ENCODE data around the gene ENKD1.
A peak's percentile ranks its signal among the peaks of the same experiment; 100 is the strongest.

The ENKD1 gene

DNA sequence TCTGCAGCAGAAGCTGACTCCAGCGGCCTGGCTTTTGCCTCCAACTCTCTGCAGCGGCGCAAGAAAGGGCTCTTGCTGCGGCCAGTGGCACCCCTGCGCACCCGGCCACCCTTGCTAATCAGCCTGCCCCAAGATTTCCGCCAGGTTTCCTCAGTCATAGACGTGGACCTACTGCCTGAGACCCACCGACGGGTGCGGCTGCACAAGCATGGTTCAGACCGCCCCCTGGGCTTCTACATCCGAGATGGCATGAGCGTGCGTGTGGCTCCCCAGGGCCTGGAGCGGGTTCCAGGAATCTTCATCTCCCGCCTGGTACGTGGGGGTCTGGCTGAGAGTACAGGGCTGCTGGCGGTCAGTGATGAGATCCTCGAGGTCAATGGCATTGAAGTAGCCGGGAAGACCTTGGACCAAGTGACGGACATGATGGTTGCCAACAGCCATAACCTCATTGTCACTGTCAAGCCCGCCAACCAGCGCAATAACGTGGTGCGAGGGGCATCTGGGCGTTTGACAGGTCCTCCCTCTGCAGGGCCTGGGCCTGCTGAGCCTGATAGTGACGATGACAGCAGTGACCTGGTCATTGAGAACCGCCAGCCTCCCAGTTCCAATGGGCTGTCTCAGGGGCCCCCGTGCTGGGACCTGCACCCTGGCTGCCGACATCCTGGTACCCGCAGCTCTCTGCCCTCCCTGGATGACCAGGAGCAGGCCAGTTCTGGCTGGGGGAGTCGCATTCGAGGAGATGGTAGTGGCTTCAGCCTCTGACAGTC lies 4.5 kb downstream of the ENKD1 start:
- DNase-seq, result no peak

DNA sequence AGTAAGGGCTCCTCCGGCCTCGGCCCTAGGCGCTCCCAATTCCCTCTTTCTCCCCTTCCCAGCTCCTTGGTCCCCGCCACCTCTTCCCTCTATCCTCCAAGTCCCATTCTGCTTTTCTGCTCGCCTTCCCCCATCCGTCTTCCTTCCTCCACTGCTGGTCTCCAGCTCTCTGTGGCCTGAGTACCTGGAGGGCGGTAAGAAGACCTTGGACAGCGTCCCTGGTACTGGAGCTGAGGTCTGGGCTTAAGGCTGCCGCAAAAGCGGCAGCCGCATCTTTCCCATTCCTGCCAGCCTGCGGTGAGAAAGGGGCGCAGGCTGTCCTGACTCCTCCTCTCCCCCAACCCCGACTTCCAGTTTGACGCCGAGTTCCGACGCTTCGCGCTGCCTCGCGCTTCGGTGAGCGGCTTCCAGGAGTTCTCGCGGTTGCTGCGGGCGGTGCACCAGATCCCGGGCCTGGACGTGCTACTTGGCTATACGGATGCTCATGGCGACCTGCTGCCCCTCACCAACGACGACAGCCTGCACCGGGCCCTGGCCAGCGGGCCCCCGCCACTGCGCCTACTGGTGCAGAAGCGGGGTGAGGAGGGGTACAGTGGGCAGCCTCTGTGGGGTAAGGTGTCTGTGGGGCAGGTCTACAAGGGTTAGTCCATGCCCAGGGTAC lies 5.3 kb downstream of the ENKD1 start:
- DNase-seq, result no peak

DNA sequence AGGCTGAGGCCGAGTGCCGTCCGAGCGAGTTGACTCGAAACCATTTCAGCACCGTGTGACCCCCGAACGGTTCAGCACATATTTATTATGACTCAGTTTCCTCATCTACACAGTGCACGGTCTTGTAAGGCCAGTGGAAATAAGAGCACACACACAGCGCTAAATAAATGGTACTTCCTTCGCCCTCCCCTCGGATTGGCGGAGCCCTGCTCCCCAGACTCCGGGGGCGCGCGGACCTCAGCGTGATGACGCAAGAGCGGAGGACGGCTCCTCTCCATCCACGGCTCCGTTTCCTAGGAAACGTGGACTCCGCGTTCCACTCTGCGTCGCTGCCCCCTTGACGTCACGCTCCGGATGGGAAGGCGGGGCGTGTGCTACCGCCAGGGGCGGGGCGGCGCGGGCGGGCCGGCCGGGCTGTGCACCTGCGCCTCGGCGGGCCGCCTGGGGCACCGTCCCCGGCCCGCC lies 6.0 kb downstream of the ENKD1 start, which contains the start of gene PARD6A:
Gene PARD6A (plus strand): TSS at position 397 of the 465 bp plus-strand sequence. CDS start 79 bp downstream, outside the sequence.
- DNase-seq, result peak; percentile 98

DNA sequence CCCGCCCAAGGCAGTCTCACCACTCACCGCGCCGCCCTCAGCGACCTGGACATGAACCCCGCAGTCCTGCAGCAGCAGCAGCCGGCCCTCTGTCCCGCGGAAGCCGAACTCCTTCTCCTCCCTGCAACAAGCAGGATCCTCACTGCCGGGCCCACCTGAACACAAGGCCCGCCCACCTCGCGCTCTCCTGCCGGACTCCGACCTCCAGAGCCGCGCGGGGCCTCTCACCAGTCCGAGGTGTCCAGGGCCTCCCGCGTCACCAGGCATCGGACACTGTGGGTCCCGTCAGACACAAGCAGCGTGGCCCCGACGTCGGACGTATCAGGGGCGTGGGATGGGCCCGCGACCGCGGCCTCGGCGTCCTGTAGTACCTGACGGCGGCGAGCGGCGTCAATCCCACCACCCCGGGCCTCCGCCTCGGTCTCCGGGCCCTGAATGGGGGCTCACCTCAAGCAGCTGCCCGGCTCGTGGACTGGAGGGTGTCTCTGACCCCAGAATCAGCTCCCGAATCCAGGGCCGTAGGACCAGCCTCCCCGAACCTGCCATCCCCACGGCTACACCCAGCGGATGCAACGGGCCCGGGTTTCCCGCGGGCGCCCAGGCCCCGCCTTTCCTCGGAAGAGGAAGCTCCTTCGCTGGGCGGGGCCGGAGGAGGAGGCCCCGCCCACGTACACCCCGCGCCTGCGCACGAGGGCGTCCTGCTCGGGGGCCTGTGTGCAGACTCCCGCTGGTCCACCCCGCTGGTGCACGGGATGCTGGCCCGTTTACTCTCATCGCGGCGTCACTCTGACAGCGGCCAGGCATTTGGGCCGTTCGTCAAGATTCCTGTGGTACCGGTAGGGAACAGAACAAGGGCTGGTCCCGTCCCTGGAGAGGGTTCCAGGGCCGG lies 6.6 kb downstream of the ENKD1 start, which contains the start of gene ACD:
Gene ACD (minus strand): TSS at position 586 of the 889 bp plus-strand sequence. CDS start 40 bp downstream, at position 546.
- DNase-seq, result peak; percentile 94

DNA sequence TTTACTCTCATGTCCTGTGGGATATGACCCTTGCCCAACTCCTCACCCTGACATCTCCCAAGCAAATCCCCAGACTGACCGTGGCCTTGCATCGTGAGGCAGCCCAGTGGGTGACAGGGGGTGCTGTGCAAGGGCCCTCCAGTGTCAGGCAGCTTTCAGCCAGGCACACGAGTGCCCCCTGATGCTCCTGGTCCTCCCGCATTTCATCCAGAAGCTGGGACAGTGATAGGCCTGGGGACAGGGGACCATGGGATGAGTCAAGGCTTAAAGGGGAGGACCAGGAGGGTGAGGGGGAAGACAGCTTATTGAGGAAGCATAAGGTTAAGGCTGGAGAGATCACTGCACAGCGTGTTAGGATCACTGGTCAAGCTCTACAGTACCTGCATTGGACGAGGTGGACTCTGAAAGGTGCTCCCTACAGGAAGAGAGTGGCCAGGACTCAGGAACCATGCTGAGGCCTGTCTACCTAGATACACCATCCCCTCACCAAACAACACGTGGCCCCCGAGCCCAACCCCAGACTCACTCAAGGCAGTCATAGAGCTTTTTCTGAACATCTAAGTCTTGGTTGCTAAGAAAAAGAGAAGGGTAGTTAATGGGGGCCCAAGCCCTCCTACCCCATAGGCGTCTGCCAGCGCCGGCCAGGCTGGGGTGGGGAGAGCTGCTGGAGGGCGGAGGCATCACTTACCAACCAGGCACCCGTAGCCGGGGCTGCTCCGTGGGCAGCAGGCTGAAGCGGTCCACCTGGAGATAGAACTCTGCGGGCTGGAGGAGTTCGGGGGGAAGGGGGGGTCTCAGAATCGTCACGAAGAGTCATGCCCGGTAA lies 7.5 kb downstream of the ENKD1 start:
- no peak for DNase-seq

DNA sequence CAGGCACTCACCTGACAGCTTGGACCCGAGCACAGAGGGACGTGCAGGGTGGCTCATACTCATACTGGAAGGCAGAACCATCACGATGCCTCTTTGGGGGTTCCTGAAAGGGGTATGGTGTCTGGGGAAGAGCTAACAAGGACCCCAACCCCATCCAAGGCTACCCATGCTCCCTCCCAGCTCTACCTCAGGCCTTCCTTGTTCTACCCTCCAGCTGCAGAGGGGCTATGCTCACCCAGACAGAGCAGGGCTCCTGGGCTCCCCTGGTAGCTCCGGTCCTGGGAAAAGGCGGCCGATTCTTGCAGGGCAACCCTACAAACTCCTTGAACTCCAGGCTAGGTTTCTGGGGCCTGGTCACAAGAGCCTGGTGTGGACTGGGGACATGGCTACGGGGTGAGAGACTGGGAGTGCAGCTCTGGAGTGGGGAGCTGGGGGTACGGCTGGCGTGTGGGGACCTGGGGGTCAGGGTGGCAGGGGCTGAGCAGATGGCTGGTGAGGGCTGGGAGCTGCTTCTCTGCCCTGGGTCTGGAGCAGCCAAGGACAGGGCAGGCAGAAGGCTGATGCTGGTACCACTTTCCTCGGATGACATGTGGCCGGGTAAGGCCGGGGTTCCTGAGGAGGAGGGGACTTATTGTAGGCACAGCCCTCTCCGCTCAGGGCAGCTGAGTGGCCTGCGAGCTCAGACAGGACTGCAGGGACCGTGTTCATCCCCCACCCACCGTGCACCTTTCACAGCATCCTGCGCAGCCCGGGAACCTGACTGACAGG lies 8.6 kb downstream of the ENKD1 start:
- no peak for DNase-seq

DNA sequence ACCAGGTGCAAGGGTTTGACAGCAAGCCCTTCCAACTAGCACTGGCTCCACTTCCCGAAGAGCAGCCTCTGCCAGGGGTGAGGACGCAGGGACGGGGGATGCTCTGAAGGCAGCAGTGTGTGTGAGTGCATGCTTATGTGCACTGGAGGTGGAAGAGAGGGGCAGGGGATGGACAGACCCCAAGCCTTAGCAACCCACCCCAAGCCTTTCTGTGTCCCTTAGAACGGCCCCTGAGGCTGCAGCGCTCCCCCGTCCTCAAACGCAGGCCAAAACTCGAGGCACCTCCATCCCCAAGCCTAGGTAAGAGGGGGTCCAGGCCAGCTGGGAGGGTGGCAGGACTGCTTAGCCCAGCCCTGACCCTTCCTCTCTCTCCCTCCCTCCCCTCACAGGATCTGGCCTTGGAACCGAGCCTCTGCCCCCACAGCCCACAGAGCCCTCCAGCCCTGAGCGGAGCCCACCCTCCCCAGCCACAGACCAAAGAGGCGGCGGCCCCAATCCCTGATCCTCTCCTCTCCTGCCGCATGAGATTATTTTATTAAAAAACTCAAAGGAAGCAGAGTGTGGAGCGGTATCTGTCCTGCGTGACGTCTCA lies 9.4 kb downstream of the ENKD1 start:
- no peak for DNase-seq

DNA sequence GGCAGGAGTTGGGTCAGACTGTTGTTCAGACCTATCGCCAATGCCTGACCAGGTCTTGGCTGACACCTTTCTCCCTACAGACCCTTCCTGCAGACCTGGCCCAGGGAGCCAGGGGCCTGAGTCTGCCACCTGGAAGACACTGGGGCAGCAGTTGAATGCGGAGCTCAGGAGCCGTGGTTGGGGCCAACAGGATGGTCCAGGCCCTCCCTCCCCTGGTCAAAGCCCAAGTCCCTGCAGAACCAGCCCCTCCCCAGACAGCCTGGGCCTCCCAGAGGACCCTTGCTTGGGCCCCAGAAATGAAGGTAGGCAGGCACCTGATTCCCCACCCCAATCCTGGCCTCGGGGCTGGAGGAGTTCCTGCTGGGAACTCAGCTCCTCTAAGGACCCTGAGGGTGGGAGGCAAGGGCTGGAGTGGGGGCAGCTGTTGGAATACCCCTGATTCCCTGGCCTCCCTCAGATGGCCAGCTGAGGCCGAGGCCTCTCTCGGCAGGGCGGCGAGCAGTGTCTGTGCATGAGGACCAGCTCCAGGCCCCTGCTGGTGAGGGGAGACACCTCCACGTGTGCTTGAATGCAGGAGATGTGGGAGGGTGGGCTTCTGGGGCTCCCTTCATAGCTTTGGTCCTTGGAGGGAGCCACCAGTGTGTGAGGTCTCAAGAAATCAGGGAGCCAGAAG lies 10.1 kb downstream of the ENKD1 start:
- DNase-seq, result no peak

DNA sequence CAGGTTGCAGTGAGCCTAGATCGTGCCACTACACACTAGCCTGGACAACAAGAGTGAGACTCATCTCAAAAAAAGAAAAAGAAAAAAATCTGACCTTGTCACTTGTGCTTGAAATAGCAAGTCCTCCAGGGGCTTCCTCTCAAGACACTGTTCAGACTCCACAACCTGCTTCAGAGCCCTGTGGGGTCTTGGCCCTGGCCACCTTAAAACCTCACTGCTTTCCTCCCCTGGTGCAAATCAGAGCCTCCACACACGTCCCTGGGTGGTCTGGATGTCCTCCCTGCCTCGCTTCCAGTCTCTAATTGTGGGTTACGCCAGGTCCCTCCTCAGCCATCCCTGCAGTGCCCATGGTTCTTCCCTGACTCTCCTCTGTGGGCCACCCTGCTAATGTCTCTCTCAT lies 11.2 kb downstream of the ENKD1 start:
- DNase-seq, result no peak

DNA sequence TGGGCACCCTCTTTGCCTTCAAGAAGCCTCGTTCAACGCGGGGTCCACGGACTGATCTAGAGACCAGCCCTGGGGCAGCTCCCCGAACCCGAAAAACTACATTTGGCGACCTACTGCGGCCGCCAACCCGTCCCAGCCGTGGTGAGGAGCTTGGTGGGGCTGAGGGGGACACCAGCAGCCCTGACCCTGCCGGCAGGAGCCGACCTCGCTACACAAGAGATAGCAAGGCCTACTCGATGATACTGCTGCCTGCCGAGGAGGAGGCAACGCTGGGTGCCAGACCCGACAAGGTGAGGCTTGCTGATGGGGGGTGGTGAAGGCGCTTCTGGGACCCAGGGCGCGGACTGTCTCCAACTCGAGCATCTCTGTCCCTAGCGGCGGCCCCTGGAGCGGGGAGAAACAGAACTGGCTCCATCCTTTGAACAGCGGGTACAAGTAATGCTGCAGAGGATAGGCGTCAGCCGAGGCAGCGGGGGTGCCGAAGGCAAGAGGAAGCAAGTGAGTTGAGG lies 12.1 kb downstream of the ENKD1 start:
- no peak for DNase-seq

DNA sequence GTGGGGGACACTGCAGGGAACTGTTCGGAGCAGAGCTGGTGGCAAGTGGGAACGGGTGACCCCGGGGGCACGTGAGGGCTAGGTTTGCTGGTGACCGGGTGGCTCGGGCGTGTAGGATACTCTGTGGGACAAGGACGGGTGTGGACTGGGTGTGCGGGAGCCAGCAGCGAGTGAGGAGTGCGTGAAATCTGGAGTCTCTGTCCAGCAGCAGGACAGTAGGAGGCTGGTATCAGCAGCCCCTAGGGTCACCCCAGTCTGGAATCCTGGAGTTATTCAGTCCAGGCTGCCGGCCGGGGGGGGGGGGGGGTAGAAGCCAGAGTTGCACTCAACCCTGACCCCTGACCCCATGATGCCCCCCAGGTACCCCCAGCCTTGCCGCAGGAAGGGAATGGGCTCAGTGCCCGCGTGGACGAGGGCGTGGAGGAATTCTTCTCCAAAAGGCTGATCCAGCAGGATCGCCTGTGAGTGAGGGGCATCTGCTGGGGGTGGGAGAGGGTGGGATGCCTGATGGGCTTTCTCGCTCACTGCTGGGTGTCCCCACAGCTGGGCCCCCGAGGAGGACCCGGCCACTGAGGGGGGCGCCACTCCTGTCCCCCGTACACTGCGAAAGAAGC lies 12.7 kb downstream of the ENKD1 start:
- DNase-seq, result no peak

DNA sequence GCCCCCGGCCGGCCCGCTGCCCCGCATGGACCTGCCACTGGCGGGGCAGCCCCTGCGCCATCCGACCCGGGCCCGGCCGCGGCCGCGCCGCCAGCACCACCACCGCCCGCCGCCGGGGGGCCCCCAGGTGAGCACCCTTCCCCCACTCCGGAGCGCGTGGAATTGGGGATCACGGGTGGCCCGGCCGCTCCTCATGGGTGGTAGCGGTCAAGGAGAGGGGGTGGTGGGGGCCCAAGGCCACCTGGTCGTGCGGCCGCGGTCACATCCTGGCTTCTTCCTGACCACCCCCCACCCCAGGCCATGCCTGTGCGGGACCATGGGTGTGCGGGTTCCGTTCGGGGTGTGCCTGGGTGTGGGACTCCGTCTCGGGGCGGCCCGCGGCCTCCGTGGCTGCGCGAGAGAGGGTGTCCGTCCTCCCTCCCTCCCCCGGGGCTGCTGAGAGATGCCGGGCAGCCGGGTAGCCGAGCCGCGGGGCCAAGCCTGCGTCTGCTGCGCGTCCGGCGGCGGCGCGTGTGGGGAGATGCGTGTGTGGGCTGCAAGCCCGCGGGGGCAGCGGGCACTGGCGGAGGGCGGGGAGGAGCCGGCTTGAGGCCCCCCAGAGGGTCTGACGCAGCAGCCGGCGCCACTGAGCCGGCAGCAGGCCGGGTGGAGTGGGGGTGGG lies 13.3 kb downstream of the ENKD1 start:
- no peak for DNase-seq

DNA sequence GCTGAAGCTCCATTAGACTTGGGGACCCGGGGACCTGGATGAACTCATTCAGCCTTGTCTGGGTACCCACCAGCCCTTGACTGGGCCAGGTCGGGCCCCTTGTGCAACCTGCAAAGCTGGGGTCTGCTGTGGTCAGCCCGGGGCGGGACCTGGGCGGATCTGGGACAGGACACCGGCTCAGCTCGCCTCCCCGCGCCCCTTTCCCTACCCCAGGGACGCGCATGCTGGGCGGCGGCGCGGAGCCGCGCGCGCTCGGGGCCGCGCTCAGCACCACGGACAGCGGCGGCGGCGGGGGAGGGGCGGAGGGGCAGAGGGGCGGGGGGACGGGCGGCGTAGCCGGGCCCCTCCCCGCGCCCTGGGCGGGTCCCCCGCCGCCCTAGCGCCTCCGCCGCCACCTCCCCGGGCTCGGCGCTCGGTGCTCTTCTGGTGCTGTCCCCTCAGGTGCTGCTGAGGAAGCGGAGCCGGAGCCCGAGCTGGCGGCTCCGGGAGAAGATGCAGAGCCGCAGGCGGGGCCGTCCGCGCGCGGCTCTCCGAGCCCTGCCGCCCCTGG lies 13.9 kb downstream of the ENKD1 start:
- no peak for DNase-seq

DNA sequence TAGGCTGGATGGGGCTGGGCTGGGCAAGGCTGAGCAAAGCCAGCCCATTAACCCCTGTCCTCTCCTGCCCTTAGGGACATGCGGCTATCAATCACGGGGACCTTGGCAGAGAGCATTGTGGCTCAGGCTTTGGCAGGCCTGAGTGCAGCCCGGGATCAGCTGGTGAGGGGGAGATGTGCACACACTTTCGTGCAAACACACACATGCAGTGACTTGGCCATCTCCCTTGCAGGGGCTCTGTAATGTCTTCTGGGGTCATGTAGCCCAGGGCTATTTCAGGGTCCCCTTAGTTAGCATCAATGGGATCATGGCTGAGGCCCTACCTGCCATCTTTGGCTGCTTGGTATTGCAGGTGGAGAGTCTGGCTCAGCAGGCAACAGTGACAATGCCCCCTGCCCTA lies 14.7 kb downstream of the ENKD1 start:
- DNase-seq, result no peak

DNA sequence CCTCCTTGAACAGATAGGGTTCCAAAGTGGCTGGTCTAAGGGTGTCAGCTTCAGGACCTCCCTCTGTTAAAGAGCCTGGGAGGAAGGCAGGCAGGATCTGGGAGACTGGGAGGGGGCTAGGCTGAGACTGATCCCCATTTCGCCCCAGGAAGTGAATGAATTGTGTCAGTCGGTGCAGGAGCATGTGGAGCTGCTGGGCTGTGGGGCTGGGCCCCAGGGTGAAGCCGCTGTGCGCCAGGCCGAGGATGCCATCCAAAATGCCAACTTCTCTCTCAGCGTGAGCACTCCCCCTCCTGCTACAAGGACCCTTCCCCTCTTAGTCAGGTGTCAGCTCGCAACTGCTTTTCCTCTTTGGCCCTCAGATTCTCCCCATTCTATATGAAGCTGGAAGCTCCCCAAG lies 15.5 kb downstream of the ENKD1 start:
- no peak for DNase-seq

DNA sequence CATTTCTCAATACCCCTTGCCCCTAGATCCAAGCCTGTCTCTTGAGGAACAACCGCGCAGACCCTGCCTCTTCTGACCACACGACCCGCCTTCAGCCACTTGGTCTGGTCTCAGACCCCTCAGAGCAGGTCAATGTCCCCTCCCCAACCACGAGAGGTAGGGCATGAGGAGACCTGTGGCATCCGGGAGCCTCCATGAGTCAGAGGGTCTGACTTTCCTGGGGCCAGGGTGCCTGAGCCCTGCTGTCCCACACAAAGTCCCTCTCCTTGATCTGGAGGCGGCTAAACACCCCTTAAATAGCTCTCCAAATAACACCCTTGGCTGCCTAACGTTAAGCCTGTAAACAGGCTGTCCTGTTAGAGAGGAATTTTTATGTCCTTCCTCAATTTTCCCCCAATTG lies 16.5 kb downstream of the ENKD1 start:
- no peak for DNase-seq

DNA sequence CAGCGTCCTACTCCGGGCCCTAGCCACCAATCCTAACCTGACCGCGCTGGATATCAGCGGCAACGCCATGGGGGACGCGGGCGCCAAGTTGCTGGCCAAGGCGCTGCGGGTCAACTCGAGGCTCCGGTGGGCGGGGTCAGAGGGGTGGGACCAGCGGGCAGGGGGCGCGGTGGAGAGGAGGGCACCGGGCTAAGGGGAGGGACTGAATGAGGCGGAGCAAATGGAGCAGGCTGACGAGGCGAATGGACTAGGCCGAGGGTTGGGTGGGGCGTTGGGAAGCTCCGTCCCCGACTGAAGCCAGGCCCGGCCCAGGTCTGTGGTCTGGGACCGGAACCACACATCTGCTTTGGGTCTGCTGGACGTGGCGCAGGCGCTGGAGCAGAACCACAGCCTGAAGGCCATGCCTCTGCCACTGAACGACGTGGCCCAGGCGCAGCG lies 17.0 kb downstream of the ENKD1 start:
- no peak for DNase-seq

DNA sequence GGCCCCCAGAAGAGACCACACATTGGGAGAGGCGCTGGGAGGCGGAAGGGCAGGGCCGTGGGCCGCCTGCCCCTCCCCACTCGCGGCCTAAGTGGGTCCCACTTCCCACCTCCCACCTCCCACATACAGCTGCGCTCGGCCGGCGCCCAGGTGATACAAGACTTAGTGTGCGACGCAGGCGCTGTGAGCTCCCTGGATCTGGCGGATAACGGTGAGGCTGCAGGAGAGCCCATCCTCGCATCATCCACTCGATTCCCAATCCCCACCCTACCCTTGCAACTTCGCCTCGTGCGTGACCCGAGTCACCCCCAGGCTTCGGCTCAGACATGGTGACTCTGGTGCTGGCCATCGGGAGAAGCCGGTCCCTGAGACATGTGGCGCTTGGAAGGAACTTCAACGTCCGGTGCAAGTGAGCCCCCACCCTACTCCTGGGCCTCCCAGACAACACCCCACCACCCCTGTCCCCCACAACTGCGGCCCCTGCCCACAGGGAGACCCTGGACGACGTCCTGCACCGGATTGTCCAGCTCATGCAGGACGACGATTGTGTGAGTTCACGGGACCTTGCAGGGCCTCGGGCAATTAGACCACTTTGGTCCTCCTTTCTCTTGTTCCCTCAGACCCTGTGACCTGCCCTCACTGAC lies 17.7 kb downstream of the ENKD1 start:
- DNase-seq, result no peak

All from CD4-positive, alpha-beta T cell treated with Interleukin-12 subunit alpha and Interleukin-12 subunit beta, for 1 hour (primary cell).